GM12801 (cell line): ENCODE data around the gene ANKRD6.

Experiments
- TF ChIP-seq, protein P1 (sequence below): IDR thresholded peaks from one replicate; pipeline ENCODE4 v1.5.1; 2011; ENCODE audit warnings: control low read depth; ENCODE audit not compliant: insufficient read length; ENCODE audit errors: extremely low read depth

ANKRD6 gene

DNA sequence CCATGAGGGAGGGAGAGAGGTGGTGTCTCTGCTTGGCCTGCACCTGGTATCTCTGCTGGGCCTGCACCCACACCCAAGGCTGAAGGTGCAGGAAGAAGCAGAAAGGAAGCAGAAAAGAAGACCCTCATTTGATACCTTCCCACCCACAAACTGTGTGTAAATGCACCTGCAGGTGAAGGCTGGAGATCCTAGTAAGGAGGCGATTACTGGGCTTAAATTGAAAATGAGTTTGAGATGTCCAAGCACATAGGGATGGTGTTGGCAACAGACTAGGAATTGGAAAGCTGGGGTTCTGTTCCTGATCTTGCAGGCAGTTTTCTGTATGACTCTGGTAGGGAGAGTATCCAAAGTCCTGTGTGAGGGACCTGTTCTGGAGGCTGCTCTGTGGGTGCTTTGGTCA lies 130.9 kb downstream of the ANKRD6 start:
- TF ChIP-seq, protein P1, sequence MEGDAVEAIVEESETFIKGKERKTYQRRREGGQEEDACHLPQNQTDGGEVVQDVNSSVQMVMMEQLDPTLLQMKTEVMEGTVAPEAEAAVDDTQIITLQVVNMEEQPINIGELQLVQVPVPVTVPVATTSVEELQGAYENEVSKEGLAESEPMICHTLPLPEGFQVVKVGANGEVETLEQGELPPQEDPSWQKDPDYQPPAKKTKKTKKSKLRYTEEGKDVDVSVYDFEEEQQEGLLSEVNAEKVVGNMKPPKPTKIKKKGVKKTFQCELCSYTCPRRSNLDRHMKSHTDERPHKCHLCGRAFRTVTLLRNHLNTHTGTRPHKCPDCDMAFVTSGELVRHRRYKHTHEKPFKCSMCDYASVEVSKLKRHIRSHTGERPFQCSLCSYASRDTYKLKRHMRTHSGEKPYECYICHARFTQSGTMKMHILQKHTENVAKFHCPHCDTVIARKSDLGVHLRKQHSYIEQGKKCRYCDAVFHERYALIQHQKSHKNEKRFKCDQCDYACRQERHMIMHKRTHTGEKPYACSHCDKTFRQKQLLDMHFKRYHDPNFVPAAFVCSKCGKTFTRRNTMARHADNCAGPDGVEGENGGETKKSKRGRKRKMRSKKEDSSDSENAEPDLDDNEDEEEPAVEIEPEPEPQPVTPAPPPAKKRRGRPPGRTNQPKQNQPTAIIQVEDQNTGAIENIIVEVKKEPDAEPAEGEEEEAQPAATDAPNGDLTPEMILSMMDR: no peak

DNA sequence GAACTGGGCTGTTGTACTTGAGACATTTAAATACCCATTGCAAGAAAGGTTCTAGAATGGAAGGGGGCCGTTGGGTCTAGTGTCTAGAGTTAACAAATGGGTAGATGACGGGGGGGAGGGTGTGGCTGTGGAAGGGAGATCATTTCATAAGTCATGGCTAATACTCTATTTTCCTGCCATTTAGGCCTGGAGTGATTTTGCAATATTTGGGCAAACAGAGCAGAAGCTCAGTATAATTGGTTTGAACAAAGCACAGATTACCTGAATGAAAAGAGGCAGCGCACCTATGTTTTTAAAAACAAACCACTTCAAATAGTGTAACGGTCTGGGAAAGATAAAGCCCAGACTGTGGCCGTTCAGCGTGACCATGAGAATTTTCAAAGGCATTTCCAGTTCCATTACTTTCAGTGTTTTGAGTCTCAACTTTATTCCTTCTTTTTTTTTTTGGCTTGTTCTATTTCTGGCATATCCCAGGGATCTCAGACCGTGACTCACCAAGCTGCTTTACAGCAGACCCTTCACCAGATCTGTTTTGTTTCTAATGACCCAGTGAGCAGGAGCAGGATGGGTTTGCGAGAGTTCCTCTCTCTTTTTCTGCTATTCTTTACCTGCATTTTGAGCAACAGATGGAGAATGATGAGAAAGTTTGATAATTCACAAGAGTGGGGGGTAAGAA lies 131.9 kb downstream of the ANKRD6 start:
- TF ChIP-seq, protein P1: no peak

DNA sequence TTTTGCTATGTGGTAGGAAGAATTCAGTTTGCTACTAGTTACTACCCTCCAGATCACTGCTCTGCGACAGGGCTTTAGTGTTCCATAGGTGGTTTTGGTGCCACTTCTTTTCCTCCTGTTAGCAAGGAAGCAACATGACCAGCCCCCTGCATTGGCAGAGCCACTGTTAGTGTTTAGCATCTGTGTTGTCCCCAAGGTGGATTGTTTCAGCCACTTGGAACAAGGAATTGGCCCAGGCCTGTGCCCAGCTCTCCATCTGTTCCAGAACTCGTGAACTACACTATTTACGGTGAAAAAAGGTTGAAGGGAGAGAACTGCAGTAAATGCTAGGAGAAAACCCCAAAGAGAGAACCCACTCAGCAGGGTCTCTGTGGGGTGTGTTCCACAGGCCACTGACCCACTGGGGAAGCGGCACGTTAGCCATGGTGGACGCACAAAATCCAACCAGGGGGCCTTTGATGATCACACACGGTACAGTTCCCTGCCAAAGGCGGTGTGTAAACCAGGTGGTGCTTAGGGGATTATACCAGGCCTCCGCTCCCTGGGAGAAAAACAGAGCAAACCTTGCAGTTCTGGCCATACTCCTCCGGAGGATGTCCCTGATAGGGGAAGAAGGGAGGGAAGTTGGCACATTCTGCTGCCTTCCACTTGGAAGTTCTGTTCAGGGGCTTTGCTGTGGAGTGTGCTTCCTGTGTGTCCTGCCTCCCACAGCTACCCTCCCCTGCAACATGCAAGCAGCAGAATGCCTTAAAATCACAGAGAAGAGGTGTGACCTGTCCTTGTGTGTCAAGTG lies 133.3 kb downstream of the ANKRD6 start:
- TF ChIP-seq, protein P1: no peak

DNA sequence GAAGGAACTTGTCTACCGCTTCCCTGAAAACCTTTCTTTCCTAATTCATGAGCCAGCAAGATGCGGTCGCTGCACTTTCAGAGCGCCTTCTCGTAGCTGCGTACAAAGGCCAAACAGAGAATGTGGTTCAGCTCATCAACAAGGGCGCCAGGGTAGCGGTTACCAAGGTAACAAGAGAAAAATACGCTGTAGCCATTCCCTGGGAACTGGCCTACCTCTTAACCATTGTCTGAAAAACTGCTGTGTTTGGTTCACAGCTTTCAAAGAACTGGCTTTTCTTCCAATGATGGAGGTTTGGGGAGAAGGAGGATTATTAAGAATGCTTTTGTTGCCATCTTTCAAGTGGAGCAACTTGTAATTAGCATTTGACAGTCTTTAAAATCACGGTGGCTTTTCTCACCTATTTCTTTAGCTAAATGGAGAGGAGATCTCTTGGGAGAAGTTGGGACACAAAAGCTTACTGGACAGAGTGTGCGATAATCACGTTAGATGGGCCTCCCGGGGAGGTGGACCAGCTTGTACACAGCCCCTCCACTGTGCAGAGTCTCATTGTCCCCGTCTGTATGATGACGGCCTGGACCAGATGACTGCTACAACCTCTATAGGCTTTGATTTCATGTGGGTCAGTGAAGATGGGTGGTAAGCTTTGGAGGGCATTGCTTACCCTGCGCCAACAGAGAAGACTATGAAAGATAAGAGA lies 134.1 kb downstream of the ANKRD6 start:
- TF ChIP-seq, protein P1: no peak

DNA sequence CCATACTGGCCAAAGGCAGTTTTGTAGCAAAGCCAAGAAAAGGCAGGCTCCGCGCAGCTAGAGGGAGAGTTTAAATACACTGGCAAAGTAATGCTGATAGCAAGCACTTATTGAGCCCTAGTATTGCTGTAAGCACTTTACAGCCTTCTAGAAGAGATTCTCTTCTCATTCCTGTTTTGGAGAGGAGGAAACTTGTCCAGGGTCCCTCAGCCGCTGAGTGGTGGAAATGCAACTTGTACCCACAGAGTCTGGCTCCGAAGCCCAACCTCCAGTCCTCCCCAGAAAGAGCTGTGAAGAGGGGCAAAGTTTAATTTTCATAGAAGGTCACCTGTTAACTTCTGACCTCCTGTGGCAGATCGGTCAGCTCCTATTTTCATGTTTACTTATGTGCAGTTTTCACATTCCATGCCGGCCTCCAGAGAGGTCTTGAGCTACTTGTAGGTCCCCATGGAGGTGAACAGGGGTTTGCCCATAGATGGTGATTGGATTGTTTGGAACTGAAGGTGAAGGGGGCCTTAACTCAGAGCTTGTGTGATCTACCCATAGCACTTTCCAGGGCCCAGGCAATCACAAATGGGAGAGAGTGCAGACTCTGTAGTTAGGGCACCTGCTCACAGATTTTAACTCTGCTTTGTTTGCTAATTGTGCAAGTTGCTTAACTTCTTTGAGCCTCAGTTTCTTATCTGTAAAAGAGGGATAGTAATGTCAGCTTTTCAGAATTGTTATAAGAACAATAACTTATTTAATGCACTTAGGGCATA lies 134.9 kb downstream of the ANKRD6 start:
- TF ChIP-seq, protein P1: no peak

DNA sequence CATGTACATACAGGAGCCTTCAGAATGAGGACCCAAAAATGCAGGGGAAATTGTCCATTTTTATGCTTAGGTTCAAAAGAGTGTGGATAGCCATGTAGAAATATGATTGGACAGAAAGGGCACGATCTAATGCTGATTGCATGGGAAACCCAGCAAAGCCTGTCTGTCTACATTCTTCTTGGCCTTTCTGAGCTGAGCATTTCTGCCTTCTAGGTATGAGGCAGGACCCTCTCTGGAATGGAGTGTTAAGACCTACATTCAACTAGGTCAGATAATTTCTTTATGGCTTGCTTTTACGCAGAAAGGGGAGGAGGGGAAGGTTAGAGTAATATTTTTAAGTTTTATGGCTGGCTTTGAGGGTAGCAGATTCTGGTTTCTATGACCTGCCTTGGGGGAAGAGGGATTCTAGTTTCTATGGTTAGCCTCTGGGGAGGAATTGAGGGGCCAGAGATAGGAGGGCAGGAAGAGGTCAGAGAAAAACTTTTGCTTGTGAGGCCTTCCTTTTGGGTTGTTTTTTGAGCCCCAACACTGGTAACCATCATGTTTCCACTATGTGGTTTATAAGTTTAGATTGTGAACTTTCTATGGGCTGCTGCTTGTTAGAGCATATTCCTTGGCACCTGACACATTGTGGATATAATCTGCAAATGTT lies 142.1 kb downstream of the ANKRD6 start:
- TF ChIP-seq, protein P1: no peak

DNA sequence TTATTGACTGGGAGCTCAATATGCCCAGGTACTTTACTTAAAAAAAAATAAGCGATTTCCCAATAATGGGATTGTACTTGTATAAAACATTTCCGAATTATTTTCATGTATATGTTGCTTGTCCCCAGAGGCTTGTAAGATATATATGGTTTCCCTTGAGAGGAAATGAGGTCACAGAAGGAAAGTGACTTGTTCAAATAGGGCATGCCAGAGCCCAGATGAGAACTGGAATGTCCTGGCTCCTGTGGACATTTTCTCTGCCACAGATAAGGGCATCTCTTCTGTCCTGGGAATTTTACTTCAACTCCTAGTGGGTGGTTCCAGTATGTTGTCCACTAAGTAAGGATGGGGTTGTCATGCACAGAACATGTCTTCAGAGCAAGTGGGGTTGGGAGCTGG lies 142.6 kb downstream of the ANKRD6 start:
- TF ChIP-seq, protein P1: no peak
